Upper lobe of left lung (tissue), 6 donors: ENCODE data around the gene CDH12. TPM values are rescaled to one million over a fixed set of nuclear protein-coding genes. Genes with fewer than 3 reads are reported as not detected.

Source experiments
- ATAC-seq, 2 donors: fragments of 200-7000 bp; cut with Tn5 transposase; one replicate each; pipeline ENCODE4 v1.9.1; 2022; ENCODE audit warnings: mild to moderate bottlenecking in 2 of 2, moderate library complexity in 2 of 2; ENCODE audit not compliant: low FRiP score in 2 of 2
- DNase-seq, 2 donors: peaks; one replicate each; pipeline ENCODE4 v3.0.0-alpha.2; 2019 to 2020
- H3K27ac ChIP-seq, 4 donors: fragments of 200-600 bp; sonication (generic); one replicate each; pipeline ENCODE4 v1.5.1; 2016 to 2019
- H3K27me3 ChIP-seq, 4 donors: fragments of 200-600 bp; sonication (generic); one replicate each; pipeline ENCODE4 v1.5.1; 2017 to 2019
- H3K36me3 ChIP-seq, 4 donors: fragments of 200-600 bp; sonication (generic); one replicate each; pipeline ENCODE4 v1.5.1; 2016 to 2019
- H3K4me1 ChIP-seq, 4 donors: fragments of 200-600 bp; sonication (generic); one replicate each; pipeline ENCODE4 v1.5.1; 2018 to 2019
- H3K4me3 ChIP-seq, 4 donors: fragments of 200-600 bp; sonication (generic); one replicate each; pipeline ENCODE4 v1.5.1; 2017 to 2019; ENCODE audit warnings: mild to moderate bottlenecking in 2 of 4, moderate library complexity in 1 of 4
- H3K9me3 ChIP-seq, 4 donors: fragments of 200-600 bp; sonication (generic); one replicate each; pipeline ENCODE4 v1.5.1; 2018 to 2019
- CTCF ChIP-seq, 6 experiments: fragments of 450-650 bp in 4 of 6; fragments of 200-600 bp in 2 of 6; sonication (generic) in 2 of 6; IDR thresholded peaks; one replicate each; pipeline ENCODE4 v1.5.1; 2016 to 2019; ENCODE audit warnings: antibody characterized with exemption in 6 of 6
- EP300 ChIP-seq, 4 donors: sonication (generic); formaldehyde crosslinking; IDR thresholded peaks; one replicate each; pipeline ENCODE4 v1.5.1; 2017; ENCODE audit warnings: antibody characterized with exemption in 4 of 4, control low read depth in 2 of 4
- POLR2A ChIP-seq, 4 donors: fragments of 450-650 bp; IDR thresholded peaks; one replicate each; pipeline ENCODE4 v1.5.1; 2016 to 2017; ENCODE audit warnings: antibody characterized with exemption in 4 of 4, mild to moderate bottlenecking in 2 of 4
- POLR2AphosphoS5 ChIP-seq, 2 donors: sonication (generic); formaldehyde crosslinking; IDR thresholded peaks; one replicate each; pipeline ENCODE4 v1.5.1; 2017; ENCODE audit warnings: antibody characterized with exemption in 2 of 2
- WGBS, 2 donors: methylation state at CpG; one replicate each; pipeline ENCODE4 v1.1.5; 2017 to 2018; 5-methylcytosine and 5-hydroxymethylcytosine counted together
- total RNA-seq, 6 donors: library from RNA; depleted of rRNA in 4 of 6; stranded (reverse); fragments of >200 nt in 4 of 6; gene quantifications; one replicate each; pipeline versions ENCODE4 v1.1.0 to v1.2.1, GENCODE V29; 2016 to 2021
- donor health status: DM: no; HTN: no; CAD: no; lungs with moderate emphysema.
- donor health status: DM: no; HTN: yes; CAD: no; lungs with severe emphysema.

Gene CDH12
- total RNA-seq, 6 donors from 2014 or later: 0.10 to 0.49 TPM; not detected in 4

GRCh38 chr5:22108545-22108944, 744.6 kb downstream of the CDH12 start:
- no peaks in the 10 kb centered on the region for H3K9me3 ChIP-seq
- no peaks in the 10 kb centered on the region for H3K36me3 ChIP-seq
- ATAC-seq (no peak), DNase-seq (no peak)
- no peak overlapping the region for H3K4me3 ChIP-seq
- no peaks in the 10 kb centered on the region for H3K27me3 ChIP-seq
- H3K27ac ChIP-seq: no peak overlapping the region
- TF ChIP-seq CTCF (IDR thresholded peaks at IDR 0.05): no peak
- TF ChIP-seq EP300 (IDR thresholded peaks at IDR 0.05): no peak
- no peak for TF ChIP-seq POLR2A (IDR thresholded peaks at IDR 0.05)
- no peak for TF ChIP-seq POLR2AphosphoS5 (IDR thresholded peaks at IDR 0.05)
- no peaks in the 10 kb centered on the region for H3K4me1 ChIP-seq

GRCh38 chr5:22102823-22103359, 750.3 kb downstream of the CDH12 start:
- no peak for DNase-seq
- WGBS, 2 donors: 58 to 74% methylated on average over 5 of the region's 5 CpGs
- H3K9me3 ChIP-seq: no peaks in the 10 kb centered on the region
- ATAC-seq: no peak
- H3K4me3 ChIP-seq: no peak overlapping the region
- H3K4me1 ChIP-seq: no peaks in the 10 kb centered on the region
- no peak for TF ChIP-seq EP300 (IDR thresholded peaks at IDR 0.05)
- no peak for TF ChIP-seq POLR2AphosphoS5 (IDR thresholded peaks at IDR 0.05)
- H3K36me3 ChIP-seq: no peaks in the 10 kb centered on the region
- no peak overlapping the region for H3K27ac ChIP-seq
- no peaks in the 10 kb centered on the region for H3K27me3 ChIP-seq

GRCh38 chr5:22088517-22088916, 764.6 kb downstream of the CDH12 start:
- ATAC-seq (no peak), DNase-seq (no peak)
- Histone ChIP-seq H3K4me1 (no peaks in the 10 kb centered on the region), H3K27ac (no peak overlapping the region), H3K4me3 (no peak overlapping the region), H3K36me3 (no peaks in the 10 kb centered on the region), H3K9me3 (no peaks in the 10 kb centered on the region), H3K27me3 (no peaks in the 10 kb centered on the region)
- TF ChIP-seq POLR2AphosphoS5 (IDR thresholded peaks at IDR 0.05) (no peak), CTCF (IDR thresholded peaks at IDR 0.05) (no peak), EP300 (IDR thresholded peaks at IDR 0.05) (no peak), POLR2A (IDR thresholded peaks at IDR 0.05) (no peak)
- WGBS, 2 donors: 87 to 90% methylated on average over 2 of the region's 2 CpGs

- H3K27me3 ChIP-seq: no peaks in the 10 kb centered on the region
- WGBS, 2 donors: 41 to 50% methylated on average over 3 of the region's 3 CpGs
- ATAC-seq: no peak
- no peak overlapping the region for H3K4me3 ChIP-seq
- no peaks in the 10 kb centered on the region for H3K9me3 ChIP-seq
- TF ChIP-seq EP300 (IDR thresholded peaks at IDR 0.05): no peak
- no peak for TF ChIP-seq CTCF (IDR thresholded peaks at IDR 0.05)
- no peak for TF ChIP-seq POLR2A (IDR thresholded peaks at IDR 0.05)
- TF ChIP-seq POLR2AphosphoS5 (IDR thresholded peaks at IDR 0.05): no peak
- no peaks in the 10 kb centered on the region for H3K4me1 ChIP-seq
- DNase-seq: no peak
- no peaks in the 10 kb centered on the region for H3K36me3 ChIP-seq
- H3K27ac ChIP-seq: no peak overlapping the region
Observed at GRCh38 chr5:22079566-22079965, 773.6 kb downstream of the CDH12 start.

GRCh38 chr5:22079002-22079401, 774.1 kb downstream of the CDH12 start:
- H3K27me3 ChIP-seq: no peaks in the 10 kb centered on the region
- H3K9me3 ChIP-seq: no peaks in the 10 kb centered on the region
- no peak overlapping the region for H3K4me3 ChIP-seq
- ATAC-seq: no peak
- no peaks in the 10 kb centered on the region for H3K4me1 ChIP-seq
- DNase-seq: no peak
- no peak overlapping the region for H3K27ac ChIP-seq
- TF ChIP-seq EP300 (IDR thresholded peaks at IDR 0.05): no peak
- no peak for TF ChIP-seq POLR2AphosphoS5 (IDR thresholded peaks at IDR 0.05)
- TF ChIP-seq POLR2A (IDR thresholded peaks at IDR 0.05): no peak
- TF ChIP-seq CTCF (IDR thresholded peaks at IDR 0.05): no peak
- no peaks in the 10 kb centered on the region for H3K36me3 ChIP-seq
